IPS-15b (cell line): Measurements from ENCODE around the gene ASMTL.
"Not testable (repeated sequence)": the region's sequence is repeated elsewhere in the genome, so short reads cannot be mapped to it uniquely, and the experiment has no call there.

Experiments
- H3K27me3 ChIP-seq: one replicate; pipeline ENCODE4 v1.6.1; 2013; ENCODE audit warnings: low read length; ENCODE audit not compliant: control insufficient read depth, insufficient read depth
- H3K36me3 ChIP-seq: one replicate; pipeline ENCODE4 v1.6.1; 2013; ENCODE audit warnings: low read length; ENCODE audit not compliant: control insufficient read depth, insufficient read depth
- H3K4me1 ChIP-seq: one replicate; pipeline ENCODE4 v1.6.1; 2013; ENCODE audit warnings: mild to moderate bottlenecking, low read length; ENCODE audit not compliant: control insufficient read depth, insufficient read depth
- H3K4me3 ChIP-seq: one replicate; pipeline ENCODE4 v1.5.1; 2013; ENCODE audit warnings: low read depth, low read length
- H3K9ac ChIP-seq: one replicate; pipeline ENCODE4 v1.6.1; 2013; ENCODE audit warnings: low read depth, mild to moderate bottlenecking, low read length
- H3K9me3 ChIP-seq: one replicate; pipeline ENCODE4 v1.6.1; 2013; ENCODE audit warnings: mild to moderate bottlenecking, low read length; ENCODE audit not compliant: control insufficient read depth, insufficient read depth

Gene ASMTL

DNA sequence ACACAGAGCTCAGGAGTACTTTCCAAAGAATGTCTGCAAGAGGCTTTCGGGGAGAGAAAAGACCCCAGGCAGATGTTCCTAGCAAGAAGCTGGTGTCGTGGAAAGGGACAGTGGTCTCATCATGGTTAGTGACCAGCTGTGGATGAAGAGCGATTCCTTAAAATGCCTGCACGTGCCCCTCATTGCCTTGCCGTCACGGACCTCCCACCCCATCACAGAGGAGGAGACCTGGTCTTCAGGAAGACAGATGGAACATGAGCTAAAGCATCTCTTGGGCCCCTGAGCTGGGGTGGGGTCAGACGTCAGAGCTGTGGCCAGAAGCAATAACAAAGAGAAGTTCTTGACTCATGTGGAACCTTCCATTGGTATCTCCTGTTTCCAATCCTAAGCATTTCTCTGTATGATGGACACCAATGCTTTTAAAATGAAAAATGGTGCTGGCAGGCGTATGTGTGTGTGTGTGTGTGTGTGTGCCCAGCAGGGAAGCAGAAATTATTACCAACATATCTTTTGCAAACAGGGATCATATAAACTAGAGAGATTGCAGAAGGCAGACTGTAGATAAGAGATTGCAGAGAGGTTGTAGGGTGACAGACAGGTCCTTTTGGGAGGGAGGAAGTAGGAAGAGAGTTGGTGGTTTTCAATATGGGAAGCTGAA lies 25.2 kb upstream of the ASMTL start:
- Histone ChIP-seq H3K9ac (no peak overlapping the region), H3K4me1 (no peaks in the 10 kb centered on the region), H3K9me3 (no peaks in the 10 kb centered on the region), H3K27me3 (peaks cover 2% of the 10 kb centered on the region), H3K4me3 (no peak overlapping the region), H3K36me3 (no peaks in the 10 kb centered on the region)

DNA sequence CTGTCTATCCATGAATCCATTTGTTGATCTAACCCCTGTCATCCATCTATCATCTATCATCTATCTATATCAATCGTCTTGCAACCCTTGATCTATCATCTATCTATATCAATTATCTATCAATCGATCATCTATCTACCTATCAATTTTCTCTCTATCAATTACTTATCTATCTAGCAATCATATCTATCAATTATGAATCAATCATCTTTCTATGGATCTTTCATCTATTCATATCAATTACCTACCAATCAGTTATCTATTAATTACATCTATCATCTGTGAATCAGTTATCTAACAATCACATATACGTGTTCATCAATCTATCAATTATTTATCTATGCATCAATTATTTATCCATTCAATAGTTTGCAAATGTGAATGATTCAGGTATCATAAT lies 24.5 kb upstream of the ASMTL start:
- Histone ChIP-seq H3K27me3 (peaks cover 2% of the 10 kb centered on the region), H3K9ac (no peak overlapping the region), H3K4me1 (no peaks in the 10 kb centered on the region), H3K9me3 (no peaks in the 10 kb centered on the region), H3K4me3 (no peak overlapping the region), H3K36me3 (no peaks in the 10 kb centered on the region)

DNA sequence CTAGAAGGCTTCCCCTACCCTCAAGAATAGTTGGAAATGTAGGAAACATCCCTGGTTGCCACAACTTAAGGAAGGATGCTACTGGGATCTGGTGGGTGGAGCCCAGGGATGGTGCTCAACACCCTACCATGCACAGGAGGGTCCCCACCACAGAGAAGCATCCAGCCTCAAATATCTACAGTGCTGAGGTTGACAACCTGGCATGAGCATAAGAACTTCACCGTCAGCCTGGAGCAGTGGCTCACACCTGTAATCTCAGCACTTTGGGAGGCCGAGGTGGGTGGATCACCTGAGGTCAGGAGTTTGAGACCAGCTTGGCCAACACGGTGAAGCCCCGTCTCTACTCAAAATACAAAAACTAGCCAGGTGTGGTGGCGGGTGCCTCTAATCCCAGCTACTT lies 24.0 kb upstream of the ASMTL start:
- H3K4me1 ChIP-seq = no peaks in the 10 kb centered on the region
- peaks cover 2% of the 10 kb centered on the region for H3K27me3 ChIP-seq
- H3K4me3 ChIP-seq = no peak overlapping the region
- H3K36me3 ChIP-seq = no peaks in the 10 kb centered on the region
- H3K9ac ChIP-seq = no peak overlapping the region
- no peaks in the 10 kb centered on the region for H3K9me3 ChIP-seq

DNA sequence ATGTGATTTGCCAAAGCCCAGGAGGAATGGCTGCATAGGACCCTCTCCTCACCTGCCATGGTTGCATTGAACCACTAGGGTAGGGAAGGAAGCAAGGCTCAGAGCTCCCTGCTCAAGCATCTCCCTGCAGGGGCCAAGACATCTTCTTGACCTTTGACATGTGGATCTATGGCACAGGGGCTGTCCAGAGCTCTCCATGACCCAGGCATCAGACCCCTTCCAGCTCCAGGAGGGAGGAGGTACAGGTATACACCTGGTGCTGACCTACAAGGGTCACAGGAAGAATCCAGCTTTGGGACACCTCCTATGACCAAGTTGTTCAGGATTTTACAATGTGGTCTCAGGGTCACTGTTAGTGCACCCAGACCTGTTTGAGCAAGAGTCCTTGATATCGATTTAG lies 23.2 kb upstream of the ASMTL start:
- Histone ChIP-seq H3K4me1 (peaks cover 2% of the 10 kb centered on the region), H3K9ac (no peak overlapping the region), H3K9me3 (no peaks in the 10 kb centered on the region), H3K27me3 (peaks cover 2% of the 10 kb centered on the region), H3K36me3 (no peaks in the 10 kb centered on the region), H3K4me3 (no peak overlapping the region)

DNA sequence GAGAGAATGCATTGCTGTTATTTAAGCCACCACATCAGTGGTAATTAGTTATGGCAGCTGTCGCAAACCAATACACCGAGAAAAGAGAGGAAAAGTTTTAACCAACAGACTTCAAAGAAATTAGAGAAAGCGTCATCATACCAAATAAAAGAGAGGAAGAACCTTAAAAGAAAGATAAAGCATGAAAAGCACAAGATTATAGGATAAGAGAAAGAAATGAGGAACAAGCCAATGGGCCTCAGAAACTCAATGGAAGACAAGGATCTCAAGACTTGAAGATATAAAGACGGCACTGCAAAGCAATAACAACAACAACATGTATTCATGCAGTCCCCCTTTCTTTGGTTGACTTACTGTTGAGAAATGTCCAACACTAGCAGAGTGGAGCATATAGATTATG lies 22.8 kb upstream of the ASMTL start:
- no peaks in the 10 kb centered on the region for H3K36me3 ChIP-seq
- H3K27me3 ChIP-seq = peaks cover 2% of the 10 kb centered on the region
- H3K9ac ChIP-seq = no peak overlapping the region
- no peak overlapping the region for H3K4me3 ChIP-seq
- H3K9me3 ChIP-seq = no peaks in the 10 kb centered on the region
- peaks cover 2% of the 10 kb centered on the region for H3K4me1 ChIP-seq

DNA sequence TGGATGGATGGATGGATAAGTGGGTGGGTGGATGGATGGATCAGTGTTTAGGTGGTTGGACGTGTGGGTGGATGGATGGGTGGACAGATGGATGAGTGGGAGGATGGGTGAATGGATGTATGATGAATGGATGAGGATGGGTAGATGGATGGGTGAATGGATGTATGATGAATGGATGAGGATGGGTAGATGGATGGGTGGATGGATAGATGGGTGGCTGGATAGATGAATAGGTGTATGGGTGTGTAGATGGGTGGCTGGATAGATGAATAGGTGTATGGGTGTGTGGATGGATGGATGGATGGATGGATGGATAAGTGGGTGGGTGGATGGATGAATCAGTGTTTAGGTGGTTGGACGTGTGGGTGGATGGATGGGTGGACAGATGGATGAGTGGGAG lies 21.9 kb upstream of the ASMTL start:
- not testable (repeated sequence) for H3K36me3 ChIP-seq, H3K4me1 ChIP-seq, H3K27me3 ChIP-seq

DNA sequence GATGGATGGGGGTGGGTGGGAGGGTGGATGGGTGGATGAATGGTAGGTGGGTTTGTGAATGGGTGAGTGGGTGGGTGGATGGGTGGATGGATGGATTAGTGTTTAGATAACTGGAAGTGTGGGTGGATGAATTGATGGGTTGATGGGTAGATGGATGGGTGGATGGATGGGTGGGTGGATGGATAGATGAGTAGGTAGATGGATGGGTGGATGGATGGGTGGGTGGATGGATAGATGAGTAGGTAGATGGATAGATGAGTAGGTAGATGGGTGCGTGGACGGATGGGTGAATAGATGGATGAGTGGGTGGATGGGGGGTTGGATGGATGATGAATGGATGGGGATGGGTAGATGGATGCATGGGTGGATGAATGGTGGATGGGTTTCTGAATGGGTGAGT lies 20.3 kb upstream of the ASMTL start:
- H3K9me3 ChIP-seq = no peaks in the 10 kb centered on the region
- peaks cover 2% of the 10 kb centered on the region for H3K4me1 ChIP-seq
- H3K27me3 ChIP-seq = peaks cover 2% of the 10 kb centered on the region
- H3K9ac ChIP-seq = no peak overlapping the region
- no peaks in the 10 kb centered on the region for H3K36me3 ChIP-seq
- H3K4me3 ChIP-seq = no peak overlapping the region

More for the DNA sequence above, 21.9 kb upstream of the ASMTL start:
- H3K4me3 ChIP-seq, H3K9ac ChIP-seq, H3K9me3 ChIP-seq: not testable (repeated sequence)

DNA sequence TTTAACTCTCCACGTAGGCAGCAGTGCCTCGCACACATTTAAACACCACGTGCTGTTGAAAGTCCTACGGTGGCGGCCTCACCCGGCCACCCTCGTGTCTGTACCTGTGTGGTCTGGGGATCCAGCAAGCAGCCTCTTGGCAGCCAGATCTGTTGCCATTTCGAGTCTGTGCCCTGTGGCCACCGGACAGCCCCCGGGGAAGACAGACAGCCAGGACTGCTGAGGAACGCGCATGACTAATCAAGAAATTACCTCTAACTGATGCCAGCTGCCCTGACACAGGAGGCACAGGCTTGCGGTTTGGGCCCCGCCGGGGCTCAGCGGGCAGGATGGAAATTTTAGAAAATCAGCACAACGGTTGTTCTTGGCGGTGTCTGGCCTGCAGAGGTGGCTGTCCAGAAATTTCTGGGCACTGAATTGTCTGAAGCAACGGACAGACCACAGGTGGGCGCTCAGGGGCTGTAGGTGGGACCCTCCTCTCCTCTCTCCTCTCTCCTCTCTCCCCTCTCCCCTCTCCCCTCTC lies 15.6 kb upstream of the ASMTL start:
- peaks cover 2% of the 10 kb centered on the region for H3K4me1 ChIP-seq
- no peaks in the 10 kb centered on the region for H3K9me3 ChIP-seq
- H3K4me3 ChIP-seq = no peak overlapping the region
- H3K36me3 ChIP-seq = no peaks in the 10 kb centered on the region
- H3K27me3 ChIP-seq = peaks cover 47% of the 10 kb centered on the region
- H3K9ac ChIP-seq = no peak overlapping the region

DNA sequence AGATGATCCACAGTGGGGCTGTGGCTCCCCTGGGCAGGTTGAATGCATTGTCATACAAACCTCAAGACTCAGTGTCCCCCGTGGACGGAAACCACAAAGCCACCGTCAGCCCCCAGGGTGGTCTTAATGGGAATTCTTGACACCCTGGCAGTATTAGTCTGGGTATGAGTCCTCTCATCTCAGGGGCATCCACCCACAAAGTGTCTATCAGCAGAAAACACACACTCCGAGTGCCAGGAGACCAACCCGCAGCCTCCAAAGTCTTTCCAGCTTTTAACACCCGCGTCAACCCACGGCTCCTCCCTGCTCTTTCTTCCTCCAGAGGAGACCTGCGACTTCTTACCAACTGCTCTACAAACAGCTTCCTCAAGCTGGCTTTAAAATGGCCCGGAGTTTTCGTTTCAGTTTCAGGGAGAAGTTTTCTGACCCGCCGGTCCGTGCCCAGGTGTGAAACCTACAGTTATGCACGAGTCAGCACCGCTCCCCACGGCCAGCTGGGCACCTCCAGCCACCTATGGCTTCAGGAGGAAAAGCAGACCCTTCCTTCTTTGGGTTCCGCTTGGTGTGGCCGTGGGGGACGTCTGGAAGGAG lies 14.4 kb upstream of the ASMTL start:
- no peaks in the 10 kb centered on the region for H3K9me3 ChIP-seq
- H3K36me3 ChIP-seq = no peaks in the 10 kb centered on the region
- peaks cover 2% of the 10 kb centered on the region for H3K4me1 ChIP-seq
- H3K27me3 ChIP-seq = peaks cover 52% of the 10 kb centered on the region
- no peak overlapping the region for H3K9ac ChIP-seq
- H3K4me3 ChIP-seq = no peak overlapping the region

DNA sequence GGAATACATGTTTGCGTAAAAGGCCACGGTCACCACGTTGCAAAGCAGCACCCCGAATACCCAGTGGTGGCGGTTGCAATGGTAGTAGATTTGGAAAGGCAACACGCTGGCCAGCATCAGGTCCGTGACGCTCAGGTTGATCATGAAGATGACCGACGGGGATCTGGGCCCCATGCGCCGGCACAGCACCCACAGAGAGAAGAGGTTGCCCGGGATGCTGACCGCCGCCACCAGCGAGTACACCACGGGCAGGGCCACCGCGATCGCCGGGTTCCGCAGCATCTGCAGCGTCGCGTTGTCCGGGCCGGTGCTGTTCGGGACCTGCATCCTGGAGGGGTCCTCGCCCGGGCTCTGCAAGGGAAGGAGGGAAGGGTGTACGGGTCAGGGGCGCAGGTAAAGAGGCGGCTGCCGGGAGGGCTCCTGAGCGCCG lies 13.5 kb upstream of the ASMTL start:
- no peak overlapping the region for H3K9ac ChIP-seq
- no peaks in the 10 kb centered on the region for H3K36me3 ChIP-seq
- peak overlapping the region; percentile 49 for H3K4me3 ChIP-seq
- H3K27me3 ChIP-seq = peaks cover 52% of the 10 kb centered on the region
- H3K9me3 ChIP-seq = no peaks in the 10 kb centered on the region
- H3K4me1 ChIP-seq = no peaks in the 10 kb centered on the region

DNA sequence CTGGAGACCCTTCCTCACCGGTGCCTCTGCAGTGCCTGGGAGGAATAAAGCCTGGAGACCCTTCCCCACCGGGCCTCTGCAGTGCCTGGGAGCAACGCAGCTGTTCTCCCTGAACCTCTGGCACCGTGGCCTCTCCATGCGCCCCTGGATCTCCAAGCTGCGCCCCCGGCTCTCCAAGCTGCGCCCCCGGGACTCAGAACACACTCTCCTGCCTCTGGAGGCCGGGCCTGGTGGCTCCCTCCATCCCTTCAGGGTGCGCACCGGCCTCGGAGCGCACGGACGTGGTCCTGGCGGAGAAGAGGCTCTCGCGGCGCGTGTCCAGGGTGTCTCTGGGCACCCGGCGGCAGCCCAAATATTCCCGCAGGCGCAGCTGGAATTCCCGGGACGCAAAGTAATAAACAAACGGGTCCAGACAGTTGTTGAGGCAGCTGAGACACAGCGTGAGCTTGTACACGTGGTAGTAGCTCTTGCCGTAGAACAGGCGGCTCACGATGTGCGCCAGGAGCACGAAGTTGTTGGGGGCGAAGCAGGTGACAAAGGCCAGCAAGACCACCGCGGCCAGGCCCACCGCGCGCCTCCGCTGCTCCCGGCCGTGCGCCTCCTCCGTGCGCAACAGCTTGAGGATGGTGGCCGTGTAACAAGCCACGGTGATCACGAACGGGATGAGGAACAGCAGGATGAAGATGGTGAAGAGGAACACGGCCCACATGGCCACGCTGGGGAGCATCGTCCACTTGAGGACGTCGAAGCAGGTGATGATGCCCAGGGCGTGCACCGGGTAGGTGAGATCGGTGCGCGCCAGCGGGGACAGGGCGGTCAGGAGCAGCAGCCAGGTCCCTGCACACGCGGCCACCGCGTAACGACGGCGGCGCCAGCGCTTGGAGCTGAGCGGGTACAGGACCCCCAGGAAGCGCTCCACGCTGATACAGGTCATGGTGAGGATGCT lies 12.8 kb upstream of the ASMTL start:
- H3K9ac ChIP-seq = no peak overlapping the region
- peak overlapping the region; percentile 49 for H3K4me3 ChIP-seq
- peaks cover 52% of the 10 kb centered on the region for H3K27me3 ChIP-seq
- H3K9me3 ChIP-seq = no peaks in the 10 kb centered on the region
- no peaks in the 10 kb centered on the region for H3K36me3 ChIP-seq
- H3K4me1 ChIP-seq = no peaks in the 10 kb centered on the region
